ENCODE measurements around the gene MAD1L1. TPM values are rescaled to one million over a fixed set of nuclear protein-coding genes. Genes with fewer than 3 reads are reported as not detected.

MAD1L1 gene
- total RNA-seq, 2 experiments from 2014 or later, result 58.3 to 65.3 TPM

DNA sequence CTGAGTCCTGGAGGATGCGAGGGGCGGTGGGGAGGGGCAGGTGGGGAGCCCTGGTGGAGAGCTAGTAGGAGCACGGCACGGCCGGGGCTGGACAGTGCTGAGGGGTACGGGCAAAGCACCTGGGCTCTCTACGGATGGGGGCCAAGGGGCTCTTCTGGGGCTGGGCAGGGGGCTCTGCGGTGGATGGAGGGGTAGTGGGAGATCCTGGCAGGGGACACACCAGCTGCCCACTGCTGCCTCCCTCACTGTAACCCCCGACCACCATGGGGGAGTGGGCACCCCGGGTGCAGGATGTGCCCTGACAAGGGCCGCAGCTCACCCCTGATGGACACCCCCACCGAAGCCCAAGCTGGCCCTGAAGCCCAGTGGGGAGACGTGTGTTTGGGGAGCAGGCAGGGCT, 359.3 kb downstream of the MAD1L1 start:
- Histone ChIP-seq H3K9me3 (ENCODE audit: low read length) (peaks cover 11% of the 10 kb centered on the region; the same call in 1 of the 2 replicates), H4K20me1 (ENCODE audit: insufficient read depth, low read length) (no peaks in the 10 kb centered on the region), H3K79me2 (ENCODE audit: insufficient read depth, low read depth, low read length) (no peaks in the 10 kb centered on the region), H2AFZ (ENCODE audit: low read length) (no peak overlapping the region), H3K9me2 (ENCODE audit: insufficient read depth, low read length) (no peaks in the 10 kb centered on the region), H3K4me3 (ENCODE audit: low read depth, low read length, poor library complexity, severe bottlenecking) (no peak overlapping the region), H3K4me1 (ENCODE audit: insufficient read depth, low read length, poor library complexity, severe bottlenecking) (no peaks in the 10 kb centered on the region), H3K27ac (ENCODE audit: low read depth, low read length, poor library complexity, severe bottlenecking) (no peak overlapping the region), H3K36me3 (ENCODE audit: insufficient read depth, low read length) (peaks cover 5% of the 10 kb centered on the region; the same call in 1 of the 2 replicates), H3K4me2 (ENCODE audit: low read length) (no peak overlapping the region)
- TF ChIP-seq EZH2phosphoT487 (IDR thresholded peaks at IDR 0.05; ENCODE audit: borderline replicate concordance, low read depth, low read length), result no peak
- TF ChIP-seq, protein P1, sequence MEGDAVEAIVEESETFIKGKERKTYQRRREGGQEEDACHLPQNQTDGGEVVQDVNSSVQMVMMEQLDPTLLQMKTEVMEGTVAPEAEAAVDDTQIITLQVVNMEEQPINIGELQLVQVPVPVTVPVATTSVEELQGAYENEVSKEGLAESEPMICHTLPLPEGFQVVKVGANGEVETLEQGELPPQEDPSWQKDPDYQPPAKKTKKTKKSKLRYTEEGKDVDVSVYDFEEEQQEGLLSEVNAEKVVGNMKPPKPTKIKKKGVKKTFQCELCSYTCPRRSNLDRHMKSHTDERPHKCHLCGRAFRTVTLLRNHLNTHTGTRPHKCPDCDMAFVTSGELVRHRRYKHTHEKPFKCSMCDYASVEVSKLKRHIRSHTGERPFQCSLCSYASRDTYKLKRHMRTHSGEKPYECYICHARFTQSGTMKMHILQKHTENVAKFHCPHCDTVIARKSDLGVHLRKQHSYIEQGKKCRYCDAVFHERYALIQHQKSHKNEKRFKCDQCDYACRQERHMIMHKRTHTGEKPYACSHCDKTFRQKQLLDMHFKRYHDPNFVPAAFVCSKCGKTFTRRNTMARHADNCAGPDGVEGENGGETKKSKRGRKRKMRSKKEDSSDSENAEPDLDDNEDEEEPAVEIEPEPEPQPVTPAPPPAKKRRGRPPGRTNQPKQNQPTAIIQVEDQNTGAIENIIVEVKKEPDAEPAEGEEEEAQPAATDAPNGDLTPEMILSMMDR (conservative IDR thresholded peaks at IDR 0.05; ENCODE audit: low read length), result no peak
- no TSS peak for BruUV-seq (replicated peaks)
- no peak for DNase-seq (ENCODE audit: low spot score)
- POLR2A ChIA-PET, result no interaction called here
- intact Hi-C loops (cut with micrococcal nuclease; ENCODE audit: unreplicated experiment), result no loop called here
- CTCF ChIA-PET (ENCODE audit: unreplicated experiment), result no interaction called here

DNA sequence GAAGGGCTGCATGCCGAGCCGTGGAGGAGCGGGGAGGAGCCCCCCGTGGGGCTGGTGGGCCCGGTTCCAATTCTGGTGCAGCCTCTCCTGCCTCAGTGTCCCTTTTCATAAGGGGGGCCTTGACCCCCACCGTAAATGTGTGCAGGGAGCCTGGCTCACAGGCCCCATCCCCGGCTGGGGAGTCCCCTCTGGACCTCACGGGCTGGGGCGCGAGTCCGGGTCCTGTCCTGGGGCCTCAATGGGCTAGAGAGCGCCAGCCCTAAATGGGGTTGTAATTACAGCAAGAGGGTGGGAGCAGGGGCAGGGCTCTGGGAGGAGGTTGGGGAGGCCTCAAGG, 359.7 kb downstream of the MAD1L1 start:
- no peak overlapping the region for H3K4me2 ChIP-seq (ENCODE audit: low read length)
- H3K9me2 ChIP-seq (ENCODE audit: insufficient read depth, low read length), result no peaks in the 10 kb centered on the region
- BruUV-seq (replicated peaks), result no TSS peak
- peaks cover 5% of the 10 kb centered on the region; the same call in 1 of the 2 replicates for H3K36me3 ChIP-seq (ENCODE audit: insufficient read depth, low read length)
- H3K4me1 ChIP-seq (ENCODE audit: insufficient read depth, low read length, poor library complexity, severe bottlenecking), result no peaks in the 10 kb centered on the region
- CTCF ChIA-PET (ENCODE audit: unreplicated experiment), result no interaction called here
- POLR2A ChIA-PET, result no interaction called here
- no peaks in the 10 kb centered on the region for H3K79me2 ChIP-seq (ENCODE audit: insufficient read depth, low read depth, low read length)
- H3K4me3 ChIP-seq (ENCODE audit: low read depth, low read length, poor library complexity, severe bottlenecking), result no peak overlapping the region
- no peak overlapping the region for H3K27ac ChIP-seq (ENCODE audit: low read depth, low read length, poor library complexity, severe bottlenecking)
- no peaks in the 10 kb centered on the region for H4K20me1 ChIP-seq (ENCODE audit: insufficient read depth, low read length)
- DNase-seq (ENCODE audit: low spot score), result no peak
- H2AFZ ChIP-seq (ENCODE audit: low read length), result no peak overlapping the region
- no peak for TF ChIP-seq EZH2phosphoT487 (IDR thresholded peaks at IDR 0.05; ENCODE audit: borderline replicate concordance, low read depth, low read length)
- TF ChIP-seq, protein P1 (conservative IDR thresholded peaks at IDR 0.05; ENCODE audit: low read length), result no peak
- intact Hi-C loops (cut with micrococcal nuclease; ENCODE audit: unreplicated experiment), result no loop called here
- peaks cover 9% of the 10 kb centered on the region; the same call in 1 of the 2 replicates for H3K9me3 ChIP-seq (ENCODE audit: low read length)

DNA sequence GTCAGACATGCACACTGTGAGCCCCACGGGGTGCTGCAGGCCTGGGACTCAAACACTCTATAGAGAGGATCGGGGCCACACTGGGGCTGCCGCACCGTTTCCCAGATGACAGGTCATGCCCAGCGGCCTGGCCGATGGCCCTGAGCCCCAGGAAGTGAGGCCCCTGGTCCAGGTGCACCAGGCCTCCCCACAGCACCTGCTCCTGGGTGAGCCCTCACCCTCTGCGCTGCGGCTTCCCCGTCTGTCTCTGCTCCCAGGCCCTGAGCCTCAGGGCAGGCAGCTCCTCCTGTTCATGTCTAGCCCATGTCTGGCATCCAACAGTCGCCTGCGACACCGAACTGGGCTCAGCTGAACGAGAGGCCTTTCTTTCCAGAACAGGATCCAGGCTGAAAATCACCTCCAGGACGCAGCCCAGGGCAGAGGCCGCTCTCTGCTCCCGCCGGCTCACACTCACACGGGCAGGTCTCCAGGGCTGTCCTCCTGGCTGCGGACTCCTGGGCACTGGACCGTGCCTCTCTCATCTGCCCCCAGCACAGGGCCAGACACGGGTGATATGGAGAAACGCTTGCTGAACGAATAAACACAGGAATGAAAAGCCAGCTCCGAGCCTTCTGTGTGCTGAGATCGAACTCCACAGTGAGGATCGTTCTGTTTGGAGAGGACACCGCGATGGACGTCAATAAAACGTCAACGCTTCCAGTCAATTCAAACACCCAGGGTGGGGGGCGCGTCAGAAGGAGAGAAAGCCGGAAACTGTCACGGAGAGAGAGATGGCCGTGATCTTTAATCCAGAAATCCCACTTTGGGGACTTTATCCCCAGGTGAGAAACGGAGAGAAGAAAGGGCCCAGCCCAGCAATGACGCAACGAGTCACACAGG, 360.3 kb downstream of the MAD1L1 start:
- Histone ChIP-seq H3K9me2 (ENCODE audit: insufficient read depth, low read length) (no peaks in the 10 kb centered on the region), H3K36me3 (ENCODE audit: insufficient read depth, low read length) (peaks cover 5% of the 10 kb centered on the region; the same call in 1 of the 2 replicates), H2AFZ (ENCODE audit: low read length) (no peak overlapping the region), H3K4me3 (ENCODE audit: low read depth, low read length, poor library complexity, severe bottlenecking) (no peak overlapping the region), H3K79me2 (ENCODE audit: insufficient read depth, low read depth, low read length) (no peaks in the 10 kb centered on the region), H3K27ac (ENCODE audit: low read depth, low read length, poor library complexity, severe bottlenecking) (no peak overlapping the region), H3K4me2 (ENCODE audit: low read length) (no peak overlapping the region), H3K9me3 (ENCODE audit: low read length) (0 out of 2 replicates have a peak, but pooled peaks cover 6% of the 10 kb centered on the region), H3K4me1 (ENCODE audit: insufficient read depth, low read length, poor library complexity, severe bottlenecking) (no peaks in the 10 kb centered on the region), H4K20me1 (ENCODE audit: insufficient read depth, low read length) (no peaks in the 10 kb centered on the region)
- intact Hi-C loops (cut with micrococcal nuclease; ENCODE audit: unreplicated experiment), result no loop called here
- ChIA-PET POLR2A (no interaction called here), CTCF (ENCODE audit: unreplicated experiment) (no interaction called here)
- TF ChIP-seq, protein P1 (conservative IDR thresholded peaks at IDR 0.05; ENCODE audit: low read length), result no peak
- no peak for TF ChIP-seq EZH2phosphoT487 (IDR thresholded peaks at IDR 0.05; ENCODE audit: borderline replicate concordance, low read depth, low read length)
- DNase-seq (ENCODE audit: low spot score), result no peak
- BruUV-seq (replicated peaks), result no TSS peak

All from OCI-LY7 (cell line).